ENCODE results near the gene CZIB.
"Not testable (repeated sequence)": the region's sequence is repeated elsewhere in the genome, so short reads cannot be mapped to it uniquely, and the experiment has no call there.

The CZIB gene

GRCh38 chr1:53238197-53239155 is 18.0 kb upstream of the CZIB start, which contains the start of gene MAGOH:
MAGOH (minus strand) TSS chr1:53238518; CDS start chr1:53238448, 70 bp downstream.
- peak; percentile 92 for DNase-seq

- DNase-seq = no peak
These were observed 17.2 kb upstream of the CZIB start for GRCh38 chr1:53237638-53238037.

- DNase-seq = no peak
These were observed 490 bp upstream of the CZIB start for GRCh38 chr1:53220962-53221286.

GRCh38 chr1:53219711-53220110 is 723 bp downstream of the CZIB start:
- no peak for DNase-seq

GRCh38 chr1:53218201-53218600 is 2.2 kb downstream of the CZIB start:
- DNase-seq = no peak

- no peak for DNase-seq
These were observed 6.0 kb downstream of the CZIB start for GRCh38 chr1:53214376-53214940.

GRCh38 chr1:53210954-53211353 is 9.5 kb downstream of the CZIB start:
- DNase-seq = no peak

GRCh38 chr1:53210352-53210751 is 10.1 kb downstream of the CZIB start:
- DNase-seq = no peak

GRCh38 chr1:53207726-53208125 is 12.7 kb downstream of the CZIB start:
- no peak for DNase-seq

- no peak for DNase-seq
These were observed 13.6 kb downstream of the CZIB start for GRCh38 chr1:53206735-53207379.

GRCh38 chr1:53206083-53206685 is 14.2 kb downstream of the CZIB start:
- DNase-seq = not testable (repeated sequence)

- not testable (repeated sequence) for DNase-seq
These were observed 14.9 kb downstream of the CZIB start for GRCh38 chr1:53205496-53205895.

- DNase-seq = no peak
These were observed 17.0 kb downstream of the CZIB start for GRCh38 chr1:53203466-53203865.

GRCh38 chr1:53198241-53198651 is 22.2 kb downstream of the CZIB start:
- no peak for DNase-seq

- no peak for DNase-seq
These were observed 22.9 kb downstream of the CZIB start for GRCh38 chr1:53197291-53198200.

- DNase-seq = peak; percentile 91
These were observed 23.7 kb downstream of the CZIB start, which contains the start of gene CPT2 for GRCh38 chr1:53196485-53197290. CPT2 (plus strand) TSS chr1:53196824; CDS start chr1:53196944, 120 bp downstream.

GRCh38 chr1:53196017-53196484 is 24.4 kb downstream of the CZIB start:
- no peak for DNase-seq

- DNase-seq = no peak
These were observed 25.0 kb downstream of the CZIB start for GRCh38 chr1:53195246-53196016.

GRCh38 chr1:53190210-53190611 is 30.2 kb downstream of the CZIB start:
- DNase-seq = no peak

- no peak for DNase-seq
These were observed 31.4 kb downstream of the CZIB start for GRCh38 chr1:53189061-53189460.
